Activated CD4-positive, alpha-beta memory T cell treated with anti-CD3 and anti-CD28 coated beads, Interleukin-2, amount 10 ng/mL, durations not matched to agents 7 days and 5 days (primary cell): ENCODE measurements around the gene AMBP. TPM values are rescaled to one million over a fixed set of nuclear protein-coding genes. Genes with fewer than 3 reads are reported as not detected.
A peak's percentile ranks its signal among the peaks of the same experiment; 100 is the strongest.
"Not testable (repeated sequence)": the region's sequence is repeated elsewhere in the genome, so short reads cannot be mapped to it uniquely, and the experiment has no call there.

Experiments
- CTCF ChIA-PET: fragments of 350-600 bp; sonication (Branson Sonifier 250); formaldehyde crosslinking; loops from one replicate; lab custom pipeline; 2021; ENCODE audit warnings: antibody characterized with exemption, inconsistent platforms; lab: Charles Lee
- POLR2A ChIA-PET: fragments of 350-600 bp; sonication (Branson Sonifier 250); formaldehyde crosslinking; loops from one replicate; lab custom pipeline; 2021; ENCODE audit warnings: antibody characterized with exemption; lab: Charles Lee
- DNase-seq: peaks from one replicate; pipeline ENCODE4 v3.0.0-alpha.2; 2020
- H3K27ac Mint-ChIP-seq: one replicate; pipeline ENCODE4 v1.8.0; 2021; ENCODE audit warnings: mild to moderate bottlenecking, mixed read lengths
- H3K27me3 Mint-ChIP-seq: one replicate; pipeline ENCODE4 v1.8.0; 2021; ENCODE audit warnings: mixed read lengths
- H3K36me3 Mint-ChIP-seq: one replicate; pipeline ENCODE4 v1.8.0; 2021; ENCODE audit warnings: low read depth, mixed read lengths
- H3K4me1 Mint-ChIP-seq: one replicate; pipeline ENCODE4 v1.8.0; 2021; ENCODE audit warnings: mixed read lengths
- H3K4me3 Mint-ChIP-seq: one replicate; pipeline ENCODE4 v1.8.0; 2021; ENCODE audit warnings: mild to moderate bottlenecking, mixed read lengths
- H3K9me3 Mint-ChIP-seq: one replicate; pipeline ENCODE4 v1.8.0; 2021; ENCODE audit warnings: mixed read lengths
- total RNA-seq, 2 experiments: library from RNA; stranded (reverse); gene quantifications; one replicate each; pipeline ENCODE4 v1.2.3, GENCODE V29; 2021

Gene AMBP
- total RNA-seq, 2 experiments from 2014 or later = not detected

GRCh38 chr9:114083666-114084065 lies 5.6 kb upstream of the AMBP start:
- no peak for DNase-seq

GRCh38 chr9:114082763-114083412 lies 4.8 kb upstream of the AMBP start:
- ChIA-PET POLR2A (interaction anchor here (1.6 kb wide), 1 partner anchor 208 kb away, joined by 5 read pairs; no protein-coding TSS in a partner anchor), CTCF (interaction anchor here (0.6 to 2.6 kb wide), 20 partner anchors 10 to 229 kb away, joined by 3 to 20 read pairs (median 4); partner anchors contain the start of gene KIF12)
- H3K36me3 Mint-ChIP-seq = not testable (repeated sequence)

More at GRCh38 chr9:114083666-114084065, 5.6 kb upstream of the AMBP start:
- Mint-ChIP-seq H3K27ac (no peak overlapping the region), H3K4me3 (no peak overlapping the region), H3K4me1 (no peaks in the 10 kb centered on the region), H3K27me3 (peaks cover 5% of the 10 kb centered on the region), H3K36me3 (no peaks in the 10 kb centered on the region), H3K9me3 (no peaks in the 10 kb centered on the region)
- ChIA-PET POLR2A (no interaction called here), CTCF (interaction anchor here (0.7 to 2.6 kb wide), 13 partner anchors 9 to 215 kb away, joined by 3 to 20 read pairs (median 4); partner anchors contain the start of gene KIF12)

DNA sequence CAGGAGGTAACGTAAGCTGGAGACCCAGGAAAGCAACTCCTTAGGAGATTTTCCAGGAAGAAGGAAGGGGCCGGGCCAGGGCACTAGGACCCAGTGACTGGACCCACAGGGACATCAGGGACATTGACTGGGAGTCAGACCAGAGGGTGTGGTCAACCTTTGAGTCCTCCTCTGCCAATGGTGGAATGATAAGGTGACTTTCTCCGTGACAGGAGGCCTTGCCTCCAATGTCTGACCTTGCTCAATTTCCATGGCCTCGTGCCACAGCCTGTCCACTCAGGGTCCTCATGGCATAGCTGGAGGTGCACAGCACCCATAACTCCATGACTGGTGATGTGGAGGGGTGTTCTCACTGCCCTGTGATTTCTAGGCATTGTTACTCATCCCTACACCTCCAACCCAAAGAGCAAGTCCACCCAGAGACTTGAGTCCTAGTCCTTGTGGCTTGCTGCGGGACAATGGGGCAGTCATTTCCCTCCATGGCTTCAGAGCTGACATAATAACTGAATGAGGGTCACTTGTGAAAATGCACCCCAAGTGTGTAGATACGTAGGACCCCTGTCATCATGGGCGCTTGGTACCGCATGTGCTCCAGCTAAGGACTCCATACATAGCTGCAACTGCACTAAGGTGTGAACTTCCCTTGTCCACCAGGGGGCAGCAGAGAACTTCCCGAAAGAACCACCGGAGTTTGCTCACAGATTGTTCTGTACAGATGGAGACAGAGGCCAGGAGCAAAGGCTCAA lies 4.1 kb upstream of the AMBP start:
- DNase-seq = peak; percentile 79
- CTCF ChIA-PET = interaction anchor here (0.6 to 2.6 kb wide), 18 partner anchors 10 to 230 kb away, joined by 3 to 20 read pairs (median 4); partner anchors contain the start of gene KIF12
- Mint-ChIP-seq H3K9me3 (no peaks in the 10 kb centered on the region), H3K36me3 (no peaks in the 10 kb centered on the region), H3K27me3 (peaks cover 2% of the 10 kb centered on the region), H3K4me3 (no peak overlapping the region), H3K4me1 (no peaks in the 10 kb centered on the region), H3K27ac (no peak overlapping the region)
- POLR2A ChIA-PET = interaction anchor here (1.6 kb wide), 1 partner anchor 209 kb away, joined by 5 read pairs; no protein-coding TSS in a partner anchor

More at GRCh38 chr9:114082763-114083412, 4.8 kb upstream of the AMBP start:
- H3K4me3 Mint-ChIP-seq, H3K9me3 Mint-ChIP-seq, H3K27ac Mint-ChIP-seq, H3K27me3 Mint-ChIP-seq, H3K4me1 Mint-ChIP-seq, DNase-seq: not testable (repeated sequence)

GRCh38 chr9:114081441-114082016 lies 3.4 kb upstream of the AMBP start:
- no peak overlapping the region for H3K27ac Mint-ChIP-seq
- ChIA-PET CTCF (interaction anchor here (2.1 to 2.6 kb wide), 2 partner anchors 11 to 209 kb away, joined by 9 to 20 read pairs; no protein-coding TSS in a partner anchor), POLR2A (no interaction called here)
- DNase-seq = no peak
- H3K4me3 Mint-ChIP-seq = no peak overlapping the region
- no peaks in the 10 kb centered on the region for H3K36me3 Mint-ChIP-seq
- no peaks in the 10 kb centered on the region for H3K4me1 Mint-ChIP-seq
- peaks cover 1% of the 10 kb centered on the region for H3K27me3 Mint-ChIP-seq
- no peaks in the 10 kb centered on the region for H3K9me3 Mint-ChIP-seq

- DNase-seq = no peak
- Mint-ChIP-seq H3K36me3 (no peaks in the 10 kb centered on the region), H3K4me3 (no peak overlapping the region), H3K27ac (no peak overlapping the region), H3K27me3 (peaks cover 1% of the 10 kb centered on the region), H3K4me1 (no peaks in the 10 kb centered on the region), H3K9me3 (no peaks in the 10 kb centered on the region)
- CTCF ChIA-PET = no interaction called here
- POLR2A ChIA-PET = no interaction called here
These were observed 2.8 kb upstream of the AMBP start for GRCh38 chr9:114080773-114081440.

DNA sequence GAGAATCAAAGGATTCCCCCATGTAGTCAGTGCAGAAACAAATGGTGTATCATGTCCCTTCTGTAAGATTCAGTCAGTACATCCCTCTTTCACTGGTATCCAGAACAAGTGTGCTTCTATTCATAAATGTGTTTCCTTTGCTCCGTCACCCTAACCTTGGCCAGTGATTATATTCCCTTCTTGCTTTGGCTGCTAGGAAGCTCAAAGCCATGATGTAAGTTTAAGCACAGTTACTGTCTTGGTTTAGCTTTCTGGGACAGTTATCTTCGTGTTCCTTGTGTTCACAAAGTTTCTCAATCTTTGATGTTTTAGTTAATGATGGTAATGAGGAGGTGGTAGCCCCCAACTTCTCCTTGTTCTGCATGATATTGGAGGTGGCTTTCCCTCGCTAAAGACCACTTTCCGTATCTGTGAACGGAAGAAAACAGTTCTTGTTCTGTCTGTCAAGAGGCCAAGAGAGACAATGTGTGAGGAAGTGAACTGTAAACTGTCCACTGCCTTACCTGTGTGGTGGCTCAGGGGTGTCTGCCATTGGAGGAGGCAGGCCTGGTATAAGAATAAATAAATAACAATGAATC lies 2.2 kb upstream of the AMBP start:
- H3K4me1 Mint-ChIP-seq = no peaks in the 10 kb centered on the region
- DNase-seq = no peak
- ChIA-PET CTCF (no interaction called here), POLR2A (no interaction called here)
- H3K9me3 Mint-ChIP-seq = no peaks in the 10 kb centered on the region
- peaks cover 1% of the 10 kb centered on the region for H3K27me3 Mint-ChIP-seq
- H3K4me3 Mint-ChIP-seq = no peak overlapping the region
- no peaks in the 10 kb centered on the region for H3K36me3 Mint-ChIP-seq
- H3K27ac Mint-ChIP-seq = no peak overlapping the region

DNA sequence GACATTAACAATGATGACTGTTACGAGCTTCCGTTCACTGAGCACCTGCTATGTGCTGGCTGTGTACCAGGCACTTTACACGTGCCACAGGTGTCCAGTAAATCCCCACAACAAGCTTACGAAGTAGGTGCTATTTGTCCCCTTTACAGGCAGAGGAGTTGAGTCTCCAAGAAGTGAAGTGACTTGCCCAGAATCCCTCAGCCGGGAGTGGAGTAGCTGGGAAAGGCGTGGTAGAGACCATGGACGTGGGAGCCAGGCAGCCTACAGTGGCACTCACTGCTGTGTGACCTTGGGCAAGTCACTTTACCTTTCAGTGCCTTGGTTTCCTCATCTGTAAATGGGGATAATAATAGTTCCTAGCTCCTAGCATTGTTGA lies 669 bp upstream of the AMBP start:
- Mint-ChIP-seq H3K27me3 (peaks cover 1% of the 10 kb centered on the region), H3K27ac (no peak overlapping the region), H3K4me1 (no peaks in the 10 kb centered on the region), H3K9me3 (no peaks in the 10 kb centered on the region), H3K4me3 (no peak overlapping the region), H3K36me3 (no peaks in the 10 kb centered on the region)
- ChIA-PET CTCF (interaction anchor here (1.5 kb wide), 1 partner anchor 18 kb away, joined by 3 read pairs; no protein-coding TSS in a partner anchor), POLR2A (no interaction called here)
- DNase-seq = no peak

DNA sequence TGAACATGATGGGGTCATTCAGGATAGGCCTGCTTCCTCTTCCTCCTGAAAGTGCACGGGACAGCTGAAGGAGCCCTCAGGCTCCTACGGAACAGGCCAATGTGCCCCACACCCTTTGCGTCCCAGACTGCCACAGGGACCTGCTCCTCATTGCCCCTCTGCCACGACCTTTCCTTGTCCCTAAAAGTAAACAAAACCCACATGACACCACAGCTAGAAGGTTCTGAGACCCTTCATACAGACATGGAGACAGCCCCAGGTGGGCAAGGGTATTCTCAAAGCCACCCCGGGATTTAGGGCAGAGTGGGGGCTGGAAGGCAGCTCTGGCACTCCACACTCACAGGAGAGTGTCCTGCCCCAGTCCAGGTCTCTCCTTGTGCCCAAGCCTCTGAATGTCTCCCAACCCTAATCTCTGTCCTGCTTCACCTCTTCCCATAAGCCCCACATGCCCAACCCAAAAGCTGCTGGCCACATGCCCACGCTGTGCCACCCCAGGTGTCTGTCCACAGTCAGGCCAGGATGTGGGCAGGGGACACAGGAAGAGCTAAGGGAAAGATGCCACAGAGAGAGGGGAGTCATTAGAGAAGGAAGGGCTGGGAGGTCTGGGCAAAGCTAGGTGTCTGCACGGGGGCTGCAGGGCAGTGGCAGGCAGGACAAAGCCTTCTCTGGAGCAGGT lies 800 bp downstream of the AMBP start:
- H3K27ac Mint-ChIP-seq = no peak overlapping the region
- H3K27me3 Mint-ChIP-seq = peaks cover 1% of the 10 kb centered on the region
- no peaks in the 10 kb centered on the region for H3K36me3 Mint-ChIP-seq
- H3K4me3 Mint-ChIP-seq = no peak overlapping the region
- DNase-seq = no peak
- H3K9me3 Mint-ChIP-seq = no peaks in the 10 kb centered on the region
- no peaks in the 10 kb centered on the region for H3K4me1 Mint-ChIP-seq
- POLR2A ChIA-PET = no interaction called here
- CTCF ChIA-PET = no interaction called here

GRCh38 chr9:114076237-114077161 lies 1.6 kb downstream of the AMBP start:
- ChIA-PET POLR2A (no interaction called here), CTCF (no interaction called here)
- Mint-ChIP-seq H3K27ac (no peak overlapping the region), H3K36me3 (no peaks in the 10 kb centered on the region), H3K4me1 (no peaks in the 10 kb centered on the region), H3K4me3 (no peak overlapping the region), H3K9me3 (no peaks in the 10 kb centered on the region), H3K27me3 (peaks cover 1% of the 10 kb centered on the region)
- DNase-seq = no peak

GRCh38 chr9:114075602-114076001 lies 2.5 kb downstream of the AMBP start:
- H3K27ac Mint-ChIP-seq = no peak overlapping the region
- ChIA-PET CTCF (no interaction called here), POLR2A (no interaction called here)
- H3K36me3 Mint-ChIP-seq = no peaks in the 10 kb centered on the region
- H3K4me3 Mint-ChIP-seq = no peak overlapping the region
- H3K9me3 Mint-ChIP-seq = no peaks in the 10 kb centered on the region
- no peak for DNase-seq
- H3K4me1 Mint-ChIP-seq = no peaks in the 10 kb centered on the region
- peaks cover 1% of the 10 kb centered on the region for H3K27me3 Mint-ChIP-seq
